ENCODE results near the gene TBC1D2. TPM values are rescaled to one million over a fixed set of nuclear protein-coding genes. Genes with fewer than 3 reads are reported as not detected.
"Not testable (repeated sequence)": the region's sequence is repeated elsewhere in the genome, so short reads cannot be mapped to it uniquely, and the experiment has no call there.

Gene TBC1D2
- total RNA-seq, 4 donors from 2014 or later: 42.4 to 57.4 (median 49.0) TPM

DNA sequence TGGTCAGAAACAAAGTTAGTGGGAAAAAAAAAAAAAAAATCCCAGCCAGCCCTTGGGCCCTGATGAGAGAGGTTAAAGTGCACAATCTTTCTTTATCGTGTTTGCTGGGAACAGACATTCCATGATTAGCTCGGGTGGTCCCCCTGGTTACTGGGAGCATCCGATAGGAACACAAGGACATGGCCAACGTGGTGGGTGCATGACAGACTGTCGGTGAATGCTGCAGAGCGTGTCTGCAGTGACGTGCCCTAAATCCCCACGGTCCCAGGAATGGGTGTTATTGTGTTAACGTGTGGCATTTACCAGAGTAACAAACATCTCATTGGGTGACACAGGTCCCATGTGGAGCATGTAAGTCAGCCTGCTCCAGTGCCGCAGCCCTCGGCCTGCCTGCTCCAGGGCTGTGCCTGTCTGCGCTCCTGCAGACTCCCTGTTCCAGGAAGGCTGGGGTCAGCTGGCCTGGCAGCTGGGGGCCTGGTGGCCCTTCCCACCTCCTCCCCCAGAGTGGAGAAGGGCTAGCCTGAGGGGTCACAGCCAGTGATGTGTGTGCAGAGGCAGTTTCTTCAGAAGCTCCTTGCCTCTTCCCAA, 34.3 kb upstream of the TBC1D2 start:
- DNase-seq (ENCODE audit: low spot score in 2 of 2): no peak
- TF ChIP-seq CTCF (IDR thresholded peaks at IDR 0.05): no peak
- TF ChIP-seq EP300 (IDR thresholded peaks at IDR 0.05): no peak
- no peak for TF ChIP-seq POLR2AphosphoS5 (IDR thresholded peaks at IDR 0.05)
- no peak for TF ChIP-seq POLR2A (IDR thresholded peaks at IDR 0.05)
- no peaks in the 10 kb centered on the region for H3K27me3 ChIP-seq
- no peaks in the 10 kb centered on the region for H3K9me3 ChIP-seq
- no peaks in the 10 kb centered on the region for H3K4me1 ChIP-seq
- no peak overlapping the region for H3K4me3 ChIP-seq
- WGBS: 77% methylated on average over 12 of the region's 12 CpGs
- H3K27ac ChIP-seq: no peak overlapping the region
- no peaks in the 10 kb centered on the region for H3K36me3 ChIP-seq

GRCh38 chr9:98288881-98289280, 33.4 kb upstream of the TBC1D2 start:
- TF ChIP-seq EP300 (IDR thresholded peaks at IDR 0.05) (no peak), CTCF (IDR thresholded peaks at IDR 0.05) (no peak), POLR2AphosphoS5 (IDR thresholded peaks at IDR 0.05) (no peak), POLR2A (IDR thresholded peaks at IDR 0.05) (no peak)

GRCh38 chr9:98287384-98287783, 31.9 kb upstream of the TBC1D2 start:
- no peak overlapping the region for H3K4me3 ChIP-seq
- no peaks in the 10 kb centered on the region for H3K4me1 ChIP-seq
- no peaks in the 10 kb centered on the region for H3K36me3 ChIP-seq
- H3K9me3 ChIP-seq: no peaks in the 10 kb centered on the region
- TF ChIP-seq EP300 (IDR thresholded peaks at IDR 0.05) (no peak), CTCF (IDR thresholded peaks at IDR 0.05) (no peak), POLR2A (IDR thresholded peaks at IDR 0.05) (no peak), POLR2AphosphoS5 (IDR thresholded peaks at IDR 0.05) (no peak)
- no peaks in the 10 kb centered on the region for H3K27me3 ChIP-seq
- H3K27ac ChIP-seq: no peak overlapping the region
- 94% methylated on average over 4 of the region's 4 CpGs for WGBS
- no peak for DNase-seq (ENCODE audit: low spot score in 2 of 2)

More at GRCh38 chr9:98288881-98289280, 33.4 kb upstream of the TBC1D2 start:
- Histone ChIP-seq H3K4me3 (no peak overlapping the region), H3K27ac (no peak overlapping the region), H3K4me1 (no peaks in the 10 kb centered on the region), H3K36me3 (no peaks in the 10 kb centered on the region), H3K27me3 (no peaks in the 10 kb centered on the region), H3K9me3 (no peaks in the 10 kb centered on the region)
- WGBS: 71% methylated on average over 4 of the region's 5 CpGs
- no peak for DNase-seq (ENCODE audit: low spot score in 2 of 2)

GRCh38 chr9:98285446-98285845, 30.0 kb upstream of the TBC1D2 start:
- H3K4me3 ChIP-seq: no peak overlapping the region
- WGBS: 71% methylated on average over 4 of the region's 4 CpGs
- no peak overlapping the region for H3K27ac ChIP-seq
- no peaks in the 10 kb centered on the region for H3K4me1 ChIP-seq
- H3K36me3 ChIP-seq: no peaks in the 10 kb centered on the region
- no peak for DNase-seq (ENCODE audit: low spot score in 2 of 2)
- H3K27me3 ChIP-seq: peaks cover 2% of the 10 kb centered on the region
- no peaks in the 10 kb centered on the region for H3K9me3 ChIP-seq
- TF ChIP-seq CTCF (IDR thresholded peaks at IDR 0.05) (no peak), POLR2AphosphoS5 (IDR thresholded peaks at IDR 0.05) (no peak), POLR2A (IDR thresholded peaks at IDR 0.05) (no peak), EP300 (IDR thresholded peaks at IDR 0.05) (no peak)

GRCh38 chr9:98284754-98285153, 29.3 kb upstream of the TBC1D2 start:
- DNase-seq (ENCODE audit: low spot score in 2 of 2): no peak
- 65% methylated on average over 2 of the region's 3 CpGs for WGBS
- no peaks in the 10 kb centered on the region for H3K36me3 ChIP-seq
- H3K27ac ChIP-seq: no peak overlapping the region
- TF ChIP-seq CTCF (IDR thresholded peaks at IDR 0.05) (no peak), POLR2AphosphoS5 (IDR thresholded peaks at IDR 0.05) (no peak), EP300 (IDR thresholded peaks at IDR 0.05) (no peak), POLR2A (IDR thresholded peaks at IDR 0.05) (no peak)
- peaks cover 8% of the 10 kb centered on the region for H3K27me3 ChIP-seq
- no peaks in the 10 kb centered on the region for H3K9me3 ChIP-seq
- H3K4me1 ChIP-seq: no peaks in the 10 kb centered on the region
- no peak overlapping the region for H3K4me3 ChIP-seq

- H3K4me1 ChIP-seq; H3K27ac ChIP-seq; DNase-seq (ENCODE audit: low spot score in 2 of 2); H3K9me3 ChIP-seq; H3K36me3 ChIP-seq; H3K4me3 ChIP-seq: not testable (repeated sequence)
- 75% methylated on average over 7 of the region's 7 CpGs for WGBS
- peaks cover 18% of the 10 kb centered on the region for H3K27me3 ChIP-seq
These were observed 27.7 kb upstream of the TBC1D2 start for GRCh38 chr9:98283143-98283542.
